Small intestine (tissue), 7 donors: ENCODE data around the gene DNMT3L. TPM values are rescaled to one million over a fixed set of nuclear protein-coding genes. Genes with fewer than 3 reads are reported as not detected.
"Not testable (repeated sequence)": the region's sequence is repeated elsewhere in the genome, so short reads cannot be mapped to it uniquely, and the experiment has no call there.

Source experiments
- DNase-seq, 2 donors: peaks; one replicate each; pipeline versions ENCODE4 v3.0.0 to v3.0.0-alpha.2; 2013
- FAIRE-seq: peaks from 2 replicates; lab custom pipeline; 2012; peaks lifted over from hg19 to GRCh38; lab: Jason Lieb, UNC
- H3K27ac ChIP-seq, 3 donors: one replicate each; pipeline ENCODE4 v1.5.1; 2013; ENCODE audit warnings: low read length in 2 of 3, mild to moderate bottlenecking in 2 of 3, control low read depth in 1 of 3, inconsistent platforms in 1 of 3, low read depth in 1 of 3, moderate library complexity in 1 of 3
- H3K27me3 ChIP-seq, 3 donors: one replicate each; pipeline ENCODE4 v1.6.1; 2013; ENCODE audit warnings: low read length in 3 of 3, inconsistent platforms in 1 of 3; ENCODE audit not compliant: control insufficient read depth in 3 of 3, insufficient read depth in 3 of 3
- H3K36me3 ChIP-seq, 3 donors: one replicate each; pipeline ENCODE4 v1.6.1; 2013; ENCODE audit warnings: low read length in 3 of 3, inconsistent platforms in 1 of 3, low read depth in 1 of 3, mild to moderate bottlenecking in 1 of 3, moderate library complexity in 1 of 3; ENCODE audit not compliant: control insufficient read depth in 3 of 3, insufficient read depth in 2 of 3
- H3K4me1 ChIP-seq, 3 donors: one replicate each; pipeline ENCODE4 v1.6.1; 2013; ENCODE audit warnings: low read length in 2 of 3, inconsistent platforms in 1 of 3, low read depth in 1 of 3, mild to moderate bottlenecking in 1 of 3, moderate library complexity in 1 of 3; ENCODE audit not compliant: control insufficient read depth in 3 of 3, insufficient read depth in 2 of 3
- H3K4me3 ChIP-seq, 3 donors: one replicate each; pipeline ENCODE4 v1.5.1; 2013; ENCODE audit warnings: low read length in 3 of 3, control low read depth in 1 of 3, inconsistent platforms in 1 of 3, low read depth in 1 of 3, mild to moderate bottlenecking in 1 of 3, moderate library complexity in 1 of 3
- H3K9me3 ChIP-seq, 2 donors: one replicate each; pipeline ENCODE4 v1.6.1; 2013; ENCODE audit warnings: low read depth in 1 of 2, low read length in 1 of 2; ENCODE audit not compliant: control insufficient read depth in 2 of 2, insufficient read depth in 1 of 2
- WGBS, 3 donors: extraction: QIAGEN DNeasy Blood & Tissue Kit; methylation state at CpG; one replicate each; pipeline ENCODE4 v1.1.7; 2013; 5-methylcytosine and 5-hydroxymethylcytosine counted together
- polyA plus RNA-seq, 4 donors: library from polyadenylated mRNA; stranded (reverse) in 3 of 4; unstranded in 1 of 4; fragments of 200-250 nt in 3 of 4; fragments of 120-200 nt in 1 of 4; gene quantifications; one replicate each; pipeline versions ENCODE4 v1.2.1 to v1.2.3, GENCODE V29; 2013
- donor health status: healthy with polysubstance abuse.
- donor health status: control.
- donor health status: control.
- donor health status: Bipolar disorder and iron deficiency.
- donor health status: healthy.

Gene DNMT3L
- polyA plus RNA-seq, 4 donors, result 0.07 TPM; not detected in 3

GRCh38 chr21:44228109-44228508 lies 33.6 kb downstream of the DNMT3L start:
- not testable (repeated sequence) for DNase-seq, H3K9me3 ChIP-seq, H3K4me3 ChIP-seq, H3K36me3 ChIP-seq, H3K27ac ChIP-seq, H3K27me3 ChIP-seq, H3K4me1 ChIP-seq, FAIRE-seq
- WGBS, 3 donors, result no CpG with 5 or more reads among the region's 13 CpGs

DNA sequence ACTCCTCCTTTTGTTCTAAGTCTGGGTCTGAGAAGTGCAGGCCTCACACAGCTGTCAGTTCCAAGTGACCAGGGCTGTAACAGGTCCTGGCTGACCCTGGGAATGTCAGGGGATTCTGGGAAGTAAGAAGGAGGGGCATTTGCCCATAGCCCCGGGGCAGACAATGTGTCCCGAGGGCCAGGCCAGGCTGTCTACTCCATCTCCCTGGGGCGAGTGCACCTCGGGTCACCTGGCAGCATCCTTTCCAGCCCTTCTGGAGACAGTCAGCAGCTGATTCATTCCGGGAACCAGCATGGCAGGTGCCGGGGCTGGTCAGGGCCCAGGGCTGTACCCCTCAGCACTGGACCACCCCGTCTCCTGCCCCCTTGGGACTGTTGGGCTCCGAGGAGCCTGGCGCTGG lies 34.1 kb downstream of the DNMT3L start:
- H3K36me3 ChIP-seq, DNase-seq, H3K4me3 ChIP-seq, H3K27ac ChIP-seq, H3K27me3 ChIP-seq, H3K9me3 ChIP-seq, H3K4me1 ChIP-seq, FAIRE-seq: not testable (repeated sequence)
- WGBS, 3 donors, result 87 to 91% methylated on average over 3 to 5 of the region's 9 CpGs; no CpG with 5 or more reads in 1 of the 3 donors

GRCh38 chr21:44225605-44226004 lies 36.1 kb downstream of the DNMT3L start:
- H3K4me1 ChIP-seq, H3K9me3 ChIP-seq, FAIRE-seq, H3K27me3 ChIP-seq, H3K36me3 ChIP-seq, H3K27ac ChIP-seq, H3K4me3 ChIP-seq, DNase-seq: not testable (repeated sequence)
- WGBS, 3 donors, result no CpG with 5 or more reads among the region's 6 CpGs

DNA sequence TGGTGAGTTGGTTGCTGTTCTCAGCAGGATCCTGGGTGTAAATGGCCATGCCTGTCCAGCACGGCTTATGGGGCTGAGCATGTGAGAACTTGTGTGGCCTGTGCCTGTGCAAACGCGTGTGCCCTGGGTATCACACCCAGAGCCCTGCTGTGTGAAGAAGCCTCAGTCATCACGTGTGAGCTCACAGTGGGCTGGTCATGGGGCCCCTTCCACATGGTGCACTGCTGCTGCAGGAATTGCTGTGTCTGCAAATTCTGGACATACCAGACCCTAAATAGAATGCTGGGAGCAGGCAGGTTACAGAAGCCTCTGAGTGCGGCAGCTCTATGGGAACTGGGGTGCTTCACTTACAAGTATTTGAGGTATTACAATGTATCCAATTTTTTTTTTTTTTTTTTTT lies 38.4 kb downstream of the DNMT3L start:
- not testable (repeated sequence) for H3K27ac ChIP-seq, H3K4me3 ChIP-seq, H3K9me3 ChIP-seq, H3K36me3 ChIP-seq, H3K27me3 ChIP-seq, DNase-seq, H3K4me1 ChIP-seq, FAIRE-seq
- no CpG with 5 or more reads among the region's 5 CpGs for WGBS, 3 donors

GRCh38 chr21:44220674-44221073 lies 41.0 kb downstream of the DNMT3L start:
- not testable (repeated sequence) for H3K4me3 ChIP-seq, H3K4me1 ChIP-seq, DNase-seq, FAIRE-seq, H3K36me3 ChIP-seq, H3K9me3 ChIP-seq, H3K27ac ChIP-seq, H3K27me3 ChIP-seq
- no CpG with 5 or more reads among the region's 18 CpGs for WGBS, 3 donors

- H3K36me3 ChIP-seq, H3K27me3 ChIP-seq, FAIRE-seq, H3K9me3 ChIP-seq, DNase-seq, H3K27ac ChIP-seq, H3K4me3 ChIP-seq, H3K4me1 ChIP-seq: not testable (repeated sequence)
- no CpG with 5 or more reads among the region's 8 CpGs for WGBS, 3 donors
Measured at GRCh38 chr21:44218461-44218860, 43.2 kb downstream of the DNMT3L start.

DNA sequence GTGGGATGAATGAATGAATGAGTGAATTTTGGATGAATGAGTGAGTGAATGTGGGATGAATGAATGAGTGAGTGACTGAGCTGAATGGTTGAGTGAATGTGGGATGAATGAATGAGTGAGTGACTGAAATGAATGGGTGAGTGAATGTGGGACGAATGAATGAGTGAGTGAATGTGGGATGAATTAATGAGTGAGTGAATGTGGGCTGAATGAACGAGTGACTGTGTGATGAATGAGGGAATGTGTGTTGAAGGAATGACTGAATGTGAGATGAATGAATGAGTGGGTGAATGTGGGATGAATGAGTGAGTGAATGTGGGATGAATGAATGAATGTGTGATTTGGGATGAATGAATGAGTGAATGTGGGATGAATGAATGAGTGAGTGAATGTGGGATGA lies 49.7 kb downstream of the DNMT3L start:
- H3K36me3 ChIP-seq, H3K4me3 ChIP-seq, DNase-seq, H3K27ac ChIP-seq, H3K27me3 ChIP-seq, H3K4me1 ChIP-seq, FAIRE-seq, H3K9me3 ChIP-seq: not testable (repeated sequence)
- WGBS, 3 donors, result 94% methylated on average over 2 of the region's 2 CpGs; no CpG with 5 or more reads in 2 of the 3 donors

GRCh38 chr21:44211574-44211973 lies 50.1 kb downstream of the DNMT3L start:
- H3K4me3 ChIP-seq, H3K27ac ChIP-seq, FAIRE-seq, H3K9me3 ChIP-seq, DNase-seq, H3K27me3 ChIP-seq, H3K4me1 ChIP-seq, H3K36me3 ChIP-seq: not testable (repeated sequence)
- 92% methylated on average over 1 of the region's 3 CpGs; no CpG with 5 or more reads in 2 of the 3 donors for WGBS, 3 donors

- H3K4me3 ChIP-seq, FAIRE-seq, DNase-seq, H3K4me1 ChIP-seq, H3K36me3 ChIP-seq, H3K9me3 ChIP-seq, H3K27me3 ChIP-seq: not testable (repeated sequence)
- 73 to 100% (median 91%) methylated on average over 1 to 4 of the region's 15 CpGs for WGBS, 3 donors
- H3K27ac ChIP-seq, result peak overlapping the region in 1 of 3 donors; percentile 38
Measured at GRCh38 chr21:44207860-44208646, 53.6 kb downstream of the DNMT3L start.
